GM19328 (cell line): Measurements from ENCODE around the gene SUPT7L.

Experiments
- ATAC-seq: cut with Tn5 transposase; IDR thresholded peaks from one replicate; pipeline ENCODE4 v1.9.1; 2021; ENCODE audit warnings: mild to moderate bottlenecking, moderate library complexity; ENCODE audit not compliant: unreplicated experiment

SUPT7L gene

GRCh38 chr2:27663285-27664153 is at the start of gene SUPT7L, which contains the start of gene SLC4A1AP:
SUPT7L (minus strand) TSS chr2:27663614; CDS start chr2:27662192, 1,422 bp downstream.
SLC4A1AP (plus strand) TSS chr2:27663889; CDS start chr2:27663915, 26 bp downstream.
- peak; percentile 59 for ATAC-seq

- ATAC-seq, result no peak
Measured at GRCh38 chr2:27713201-27713600, 49.8 kb upstream of the SUPT7L start.

GRCh38 chr2:27712522-27712921 is 49.1 kb upstream of the SUPT7L start:
- ATAC-seq, result no peak

- no peak for ATAC-seq
Measured at GRCh38 chr2:27711804-27712203, 48.4 kb upstream of the SUPT7L start.

- ATAC-seq, result no peak
Measured at GRCh38 chr2:27710640-27711430, 47.4 kb upstream of the SUPT7L start.

- ATAC-seq, result no peak
Measured at GRCh38 chr2:27709960-27710575, 46.7 kb upstream of the SUPT7L start.

GRCh38 chr2:27709326-27709725 is 45.9 kb upstream of the SUPT7L start:
- ATAC-seq, result no peak

- no peak for ATAC-seq
Measured at GRCh38 chr2:27708666-27709065, 45.3 kb upstream of the SUPT7L start.

- no peak for ATAC-seq
Measured at GRCh38 chr2:27708257-27708654, 44.8 kb upstream of the SUPT7L start.

- ATAC-seq, result no peak
Measured at GRCh38 chr2:27707462-27708256, 44.2 kb upstream of the SUPT7L start.

- no peak for ATAC-seq
Measured at GRCh38 chr2:27705851-27706622, 42.6 kb upstream of the SUPT7L start.

GRCh38 chr2:27704342-27704876 is 41.0 kb upstream of the SUPT7L start:
- ATAC-seq, result no peak

- no peak for ATAC-seq
Measured at GRCh38 chr2:27703638-27704341, 40.4 kb upstream of the SUPT7L start.

- no peak for ATAC-seq
Measured at GRCh38 chr2:27702302-27702701, 38.9 kb upstream of the SUPT7L start.

GRCh38 chr2:27701676-27702075 is 38.3 kb upstream of the SUPT7L start:
- ATAC-seq, result no peak

- no peak for ATAC-seq
Measured at GRCh38 chr2:27697660-27698059, 34.2 kb upstream of the SUPT7L start.

GRCh38 chr2:27690052-27690451 is 26.6 kb upstream of the SUPT7L start:
- ATAC-seq, result no peak

- no peak for ATAC-seq
Measured at GRCh38 chr2:27689424-27689823, 26.0 kb upstream of the SUPT7L start.

- ATAC-seq, result no peak
Measured at GRCh38 chr2:27687232-27687631, 23.8 kb upstream of the SUPT7L start.
